GM13977 (cell line): ENCODE measurements around the gene RMI1.
A peak's percentile ranks its signal among the peaks of the same experiment; 100 is the strongest.

Experiments
- DNase-seq: peaks from one replicate; pipeline ENCODE4 v3.0.0; 2012; ENCODE audit warnings: low spot score
- CTCF ChIP-seq: IDR thresholded peaks from 2 replicates; pipeline ENCODE4 v1.5.1; 2012; ENCODE audit warnings: mild to moderate bottlenecking, control low read depth; ENCODE audit not compliant: insufficient read depth; ENCODE audit errors: extremely low read depth, missing control alignments
- in situ Hi-C: fragments of 300-500 bp; cut with MboI; formaldehyde crosslinking; loops from one replicate; pipeline ENCODE4 v1.12.0; 2022; ENCODE audit warnings: low sequenced_read_pairs, low pct_unique_long_range_greater_than_20kb, mixed read lengths, inconsistent platforms; ENCODE audit not compliant: unreplicated experiment

The RMI1 gene

GRCh38 chr9:83975300-83975699, 5.3 kb upstream of the RMI1 start:
- TF ChIP-seq CTCF, result no peak
- in situ Hi-C loops, result no loop called here
- DNase-seq, result no peak

- in situ Hi-C loops, result no loop called here
- TF ChIP-seq CTCF, result no peak
- DNase-seq, result no peak
Measured at GRCh38 chr9:83976372-83976771, 4.2 kb upstream of the RMI1 start.

- no peak for DNase-seq
- in situ Hi-C loops, result no loop called here
- TF ChIP-seq CTCF, result no peak
Measured at GRCh38 chr9:83977196-83977595, 3.4 kb upstream of the RMI1 start.

- peak; percentile 76 for DNase-seq
- in situ Hi-C loops, result no loop called here
- TF ChIP-seq CTCF, result no peak
Measured at GRCh38 chr9:83978992-83979811, 1.4 kb upstream of the RMI1 start.

GRCh38 chr9:83979812-83980394, 702 bp upstream of the RMI1 start, which contains the start of gene HNRNPK:
Gene HNRNPK, minus strand, starts transcription at chr9:83980215. Its CDS starts 1,963 bp downstream, at chr9:83978252.
- DNase-seq, result peak; percentile 98
- no peak for TF ChIP-seq CTCF
- in situ Hi-C loops, result no loop called here

GRCh38 chr9:83981126-83981871, 694 bp downstream of the RMI1 start:
- TF ChIP-seq CTCF, result no peak
- in situ Hi-C loops, result no loop called here
- DNase-seq, result peak; percentile 32
